PC-3 (cell line): ENCODE data around the gene ARL4D. TPM values are rescaled to one million over a fixed set of nuclear protein-coding genes. Genes with fewer than 3 reads are reported as not detected.
"Not testable (repeated sequence)": the region's sequence is repeated elsewhere in the genome, so short reads cannot be mapped to it uniquely, and the experiment has no call there.

Source experiments
- ATAC-seq: fragments of 200-7000 bp; cut with Tn5 transposase; 2 replicates; pipeline ENCODE4 v1.9.1; 2020; ENCODE audit warnings: mild to moderate bottlenecking, moderate library complexity
- BruUV-seq: library from RNA; stranded (reverse); fragments of 400-500 nt; replicated peaks from 2 replicates; lab custom pipeline; 2021; lab: Mats Ljungman, UMichigan
- CTCF ChIA-PET: fragments of 300-600 bp; sonication (Branson Sonifier 250); formaldehyde crosslinking; loops from one replicate; lab custom pipeline; 2022; ENCODE audit warnings: antibody characterized with exemption; lab: Charles Lee
- POLR2A ChIA-PET: fragments of 300-600 bp; sonication (Branson Sonifier 250); formaldehyde crosslinking; loops from one replicate; lab custom pipeline; 2022; ENCODE audit warnings: antibody characterized with exemption; ENCODE audit not compliant: unreplicated experiment; lab: Charles Lee
- DNase-seq: peaks from one replicate; pipeline ENCODE4 v3.0.0-alpha.2; 2015
- H2AFZ ChIP-seq: fragments of 300-600 bp; sonication (generic); 2 replicates; pipeline ENCODE4 v1.6.0; 2016; ENCODE audit warnings: antibody characterized with exemption, low read length
- H3F3A ChIP-seq: fragments of 300-600 bp; sonication (generic); one replicate; pipeline ENCODE4 v1.6.0; 2017; ENCODE audit warnings: antibody characterized with exemption, low read length, control low read depth, mild to moderate bottlenecking; ENCODE audit not compliant: unreplicated experiment
- H3K27ac ChIP-seq: fragments of 300-600 bp; sonication (generic); 2 replicates; pipeline ENCODE4 v1.5.1; 2016; ENCODE audit warnings: mild to moderate bottlenecking, low read length
- H3K27me3 ChIP-seq: fragments of 300-600 bp; sonication (generic); 2 replicates; pipeline ENCODE4 v1.6.1; 2016; ENCODE audit warnings: low read length, mixed read lengths
- H3K36me3 ChIP-seq: fragments of 300-600 bp; sonication (generic); 2 replicates; pipeline ENCODE4 v1.6.1; 2016; ENCODE audit warnings: low read depth, mixed run types, low read length, mixed read lengths
- H3K4me1 ChIP-seq: fragments of 300-600 bp; sonication (generic); 2 replicates; pipeline ENCODE4 v1.5.1; 2016; ENCODE audit warnings: low read length; ENCODE audit not compliant: insufficient read depth
- H3K4me2 ChIP-seq: fragments of 300-600 bp; sonication (generic); 2 replicates; pipeline ENCODE4 v1.6.0; 2016; ENCODE audit warnings: low read length
- H3K4me3 ChIP-seq: fragments of 300-600 bp; sonication (generic); 2 replicates; pipeline ENCODE4 v1.5.1; 2016; ENCODE audit warnings: mild to moderate bottlenecking, low read length, mixed read lengths
- H3K79me2 ChIP-seq: fragments of 300-600 bp; sonication (generic); 2 replicates; pipeline ENCODE4 v1.6.1; 2017; ENCODE audit warnings: low read length, mixed read lengths
- H3K9ac ChIP-seq: fragments of 300-600 bp; sonication (generic); 2 replicates; pipeline ENCODE4 v1.6.0; 2016; ENCODE audit warnings: mild to moderate bottlenecking, low read length
- H3K9me2 ChIP-seq: fragments of 300-600 bp; sonication (generic); replicated peaks from 2 replicates; pipeline ENCODE4 v1.6.1; 2016; ENCODE audit warnings: mixed run types, low read length, mixed read lengths
- H3K9me3 ChIP-seq: fragments of 300-600 bp; sonication (generic); 2 replicates; pipeline ENCODE4 v1.6.1; 2016; ENCODE audit warnings: low read length, mixed read lengths
- H4K20me1 ChIP-seq: fragments of 300-600 bp; sonication (generic); 2 replicates; pipeline ENCODE4 v1.6.1; 2016; ENCODE audit warnings: low read length, mixed read lengths
- CTCF ChIP-seq: fragments of 300-600 bp; sonication (generic); conservative IDR thresholded peaks from 2 replicates; pipeline ENCODE4 v1.5.1; 2017; ENCODE audit warnings: antibody characterized with exemption, low read depth, mild to moderate bottlenecking, low read length
- EZH2 ChIP-seq: fragments of 300-600 bp; sonication (generic); IDR thresholded peaks from one replicate; pipeline ENCODE4 v1.6.1; 2017; ENCODE audit warnings: antibody characterized with exemption, mild to moderate bottlenecking, low read length; ENCODE audit not compliant: unreplicated experiment
- EZH2phosphoT487 ChIP-seq: fragments of 300-600 bp; sonication (generic); IDR thresholded peaks from 2 replicates; pipeline ENCODE4 v1.6.1; 2018; ENCODE audit warnings: mild to moderate bottlenecking, antibody characterized with exemption, low read length, borderline replicate concordance
- intact Hi-C: fragments of 100-400 bp; cut with micrococcal nuclease; formaldehyde crosslinking; loops from 2 replicates; pipeline ENCODE4 v1.9.0; 2023
- total RNA-seq: library from RNA; depleted of rRNA; stranded (reverse); fragments of >200 nt; gene quantifications from 2 replicates; pipeline ENCODE4 v1.2.3, GENCODE V29; 2014

Gene ARL4D
- total RNA-seq, 1 experiment from 2014 or later = 14.3 TPM

- H3K4me3 ChIP-seq = no peak overlapping the region
- no peaks in the 10 kb centered on the region for H3F3A ChIP-seq
- no TSS peak for BruUV-seq
- TF ChIP-seq EZH2 = no peak
- no peak for TF ChIP-seq CTCF
- no peak for TF ChIP-seq EZH2phosphoT487
- POLR2A ChIA-PET = no interaction called here
- no peaks in the 10 kb centered on the region for H3K27me3 ChIP-seq
- H3K36me3 ChIP-seq = no peaks in the 10 kb centered on the region
- CTCF ChIA-PET = no interaction called here
- H3K9ac ChIP-seq = no peak overlapping the region
- no peaks in the 10 kb centered on the region for H3K79me2 ChIP-seq
- H3K4me1 ChIP-seq = peaks cover 12% of the 10 kb centered on the region
- H4K20me1 ChIP-seq = no peaks in the 10 kb centered on the region
- no peak for ATAC-seq
- intact Hi-C loops = no loop called here
- no peaks in the 10 kb centered on the region for H3K9me3 ChIP-seq
- no peak overlapping the region for H2AFZ ChIP-seq
- DNase-seq = no peak
- H3K9me2 ChIP-seq = no peaks in the 10 kb centered on the region
- no peak overlapping the region for H3K27ac ChIP-seq
- no peak overlapping the region for H3K4me2 ChIP-seq
Observed at GRCh38 chr17:43371227-43371821, 27.5 kb upstream of the ARL4D start.

GRCh38 chr17:43372273-43372911 lies 26.4 kb upstream of the ARL4D start:
- H3K9me3 ChIP-seq = no peaks in the 10 kb centered on the region
- H3K27me3 ChIP-seq = no peaks in the 10 kb centered on the region
- no peak for ATAC-seq
- H3F3A ChIP-seq = no peaks in the 10 kb centered on the region
- ChIA-PET CTCF (no interaction called here), POLR2A (no interaction called here)
- H3K9ac ChIP-seq = no peak overlapping the region
- no peak overlapping the region for H3K4me2 ChIP-seq
- H3K27ac ChIP-seq = no peak overlapping the region
- H3K36me3 ChIP-seq = no peaks in the 10 kb centered on the region
- no peak for DNase-seq
- no peaks in the 10 kb centered on the region for H3K9me2 ChIP-seq
- no peaks in the 10 kb centered on the region for H3K79me2 ChIP-seq
- TF ChIP-seq EZH2 (no peak), EZH2phosphoT487 (no peak), CTCF (no peak)
- BruUV-seq = no TSS peak
- no peak overlapping the region for H3K4me3 ChIP-seq
- intact Hi-C loops = no loop called here
- no peaks in the 10 kb centered on the region for H4K20me1 ChIP-seq
- no peak overlapping the region for H2AFZ ChIP-seq
- H3K4me1 ChIP-seq = peaks cover 4% of the 10 kb centered on the region

GRCh38 chr17:43373356-43373755 lies 25.4 kb upstream of the ARL4D start:
- ChIA-PET CTCF (no interaction called here), POLR2A (interaction anchor here (0.6 kb wide), 1 partner anchor 173 kb away, joined by 7 read pairs; the partner anchor contains the start of gene ETV4)
- no TSS peak for BruUV-seq

GRCh38 chr17:43375915-43376314 lies 22.9 kb upstream of the ARL4D start:
- intact Hi-C loops, H4K20me1 ChIP-seq, POLR2A ChIA-PET, H3K4me1 ChIP-seq, DNase-seq, H3F3A ChIP-seq, BruUV-seq, H3K27ac ChIP-seq, H3K9me3 ChIP-seq, H3K9me2 ChIP-seq, H3K79me2 ChIP-seq, CTCF ChIA-PET, H3K36me3 ChIP-seq, H2AFZ ChIP-seq, H3K4me3 ChIP-seq, ATAC-seq, H3K9ac ChIP-seq, H3K27me3 ChIP-seq, H3K4me2 ChIP-seq: not testable (repeated sequence)

More at GRCh38 chr17:43373356-43373755, 25.4 kb upstream of the ARL4D start:
- no peak overlapping the region for H3K9ac ChIP-seq
- no peak for DNase-seq
- no peaks in the 10 kb centered on the region for H3F3A ChIP-seq
- H3K9me2 ChIP-seq = no peaks in the 10 kb centered on the region
- no peaks in the 10 kb centered on the region for H3K27me3 ChIP-seq
- no peak overlapping the region for H3K4me2 ChIP-seq
- no peaks in the 10 kb centered on the region for H3K79me2 ChIP-seq
- peaks cover 2% of the 10 kb centered on the region; the same call in 1 of the 2 replicates for H3K4me1 ChIP-seq
- H3K36me3 ChIP-seq = no peaks in the 10 kb centered on the region
- H4K20me1 ChIP-seq = no peaks in the 10 kb centered on the region
- no peak overlapping the region for H2AFZ ChIP-seq
- no peak for ATAC-seq
- intact Hi-C loops = no loop called here
- no peak overlapping the region for H3K27ac ChIP-seq
- no peak overlapping the region for H3K4me3 ChIP-seq
- TF ChIP-seq EZH2 = no peak
- no peaks in the 10 kb centered on the region for H3K9me3 ChIP-seq
